B cell (primary cell): ENCODE measurements around the gene RPL36. TPM values are rescaled to one million over a fixed set of nuclear protein-coding genes. Genes with fewer than 3 reads are reported as not detected.

Source experiments
- ATAC-seq: fragments of 200-7000 bp; cut with Tn5 transposase; one replicate; pipeline ENCODE4 v1.10.0; 2021; ENCODE audit warnings: low read depth, mild to moderate bottlenecking, moderate number of reproducible peaks, moderate library complexity
- CTCF ChIA-PET: fragments of 350-600 bp; sonication (Branson Sonifier 250); formaldehyde crosslinking; loops from one replicate; lab custom pipeline; 2021; ENCODE audit warnings: antibody characterized with exemption, inconsistent platforms; lab: Charles Lee
- POLR2A ChIA-PET: fragments of 350-600 bp; sonication (Branson Sonifier 250); formaldehyde crosslinking; loops from one replicate; lab custom pipeline; 2021; ENCODE audit warnings: antibody characterized with exemption; lab: Charles Lee
- DNase-seq: peaks from one replicate; pipeline ENCODE4 v3.0.0; 2013
- H2AFZ ChIP-seq: 2 replicates; pipeline ENCODE4 v1.6.1; 2012; ENCODE audit warnings: mild to moderate bottlenecking, low read depth, low read length; ENCODE audit not compliant: insufficient read depth, poor library complexity, severe bottlenecking
- H3K27ac ChIP-seq, 2 donors: 1 replicate in 1 of 2; 2 replicates in 1 of 2; pipeline ENCODE4 v1.5.1; 2012 to 2013; ENCODE audit warnings: low read length in 2 of 2, mild to moderate bottlenecking in 2 of 2, moderate library complexity in 1 of 2
- H3K27me3 ChIP-seq, 4 experiments: fragments of 200-600 bp in 1 of 4; sonication (generic) in 1 of 4; replicated peaks in 1 of 4; 1 replicate in 2 of 4; 2 replicates in 2 of 4; pipeline versions ENCODE4 v1.6.1 to v1.7.0; 2013 to 2016; ENCODE audit warnings: low read length in 3 of 4, mild to moderate bottlenecking in 2 of 4, mixed read lengths in 1 of 4, moderate library complexity in 1 of 4; ENCODE audit not compliant: insufficient read depth in 4 of 4, control insufficient read depth in 3 of 4; ENCODE audit errors: control extremely low read depth in 1 of 4
- H3K36me3 ChIP-seq, 2 experiments: replicated peaks in 1 of 2; 1 replicate in 1 of 2; 2 replicates in 1 of 2; pipeline versions ENCODE4 v1.6.1 to v1.7.1; 2013; ENCODE audit warnings: low read length in 1 of 2; ENCODE audit not compliant: insufficient read depth in 2 of 2, control insufficient read depth in 1 of 2; ENCODE audit errors: control extremely low read depth in 1 of 2, extremely low read depth in 1 of 2
- H3K4me1 ChIP-seq, 2 donors: fragments of 200-600 bp in 1 of 2; sonication (generic) in 1 of 2; 1 replicate in 1 of 2; 2 replicates in 1 of 2; pipeline versions ENCODE4 v1.5.1 to v1.6.1; 2013 to 2017; ENCODE audit warnings: low read length in 2 of 2; ENCODE audit not compliant: control insufficient read depth in 2 of 2, insufficient read depth in 2 of 2
- H3K4me2 ChIP-seq: replicated peaks from 2 replicates; pipeline ENCODE3; 2012; ENCODE audit warnings: mild to moderate bottlenecking, low read depth, low read length; ENCODE audit not compliant: poor library complexity, severe bottlenecking
- H3K4me3 ChIP-seq, 5 experiments: fragments of 200-600 bp in 1 of 5; sonication (generic) in 1 of 5; 1 replicate in 3 of 5; 2 replicates in 2 of 5; pipeline versions ENCODE4 v1.5.1 to v1.7.0; 2011 to 2016; ENCODE audit warnings: low read length in 4 of 5, mild to moderate bottlenecking in 4 of 5, low read depth in 2 of 5, control low read depth in 1 of 5, moderate library complexity in 1 of 5; ENCODE audit not compliant: insufficient read depth in 1 of 5; ENCODE audit errors: control extremely low read depth in 1 of 5, extremely low read depth in 1 of 5
- H3K79me2 ChIP-seq: fragments of 200-600 bp; sonication (generic); one replicate; pipeline ENCODE4 v1.6.0; 2016; ENCODE audit warnings: low read length; ENCODE audit not compliant: control insufficient read depth, insufficient read depth
- H3K9ac ChIP-seq: fragments of 200-600 bp; sonication (generic); 2 replicates; pipeline ENCODE4 v1.6.1; 2017; ENCODE audit warnings: mild to moderate bottlenecking, low read length, moderate library complexity
- H3K9me3 ChIP-seq, 3 donors: one replicate each; pipeline versions ENCODE4 v1.6.1 to v1.7.1; 2013; ENCODE audit warnings: low read length in 2 of 3; ENCODE audit not compliant: control insufficient read depth in 2 of 3, insufficient read depth in 1 of 3; ENCODE audit errors: control extremely low read depth in 1 of 3
- H4K20me1 ChIP-seq: 2 replicates; pipeline ENCODE4 v1.6.0; 2012; ENCODE audit warnings: mild to moderate bottlenecking, low read length; ENCODE audit not compliant: insufficient read depth, control insufficient read depth, poor library complexity, severe bottlenecking
- H3K27ac Mint-ChIP-seq: one replicate; pipeline ENCODE4 v1.8.0; 2021; ENCODE audit warnings: mixed read lengths
- H3K27me3 Mint-ChIP-seq: one replicate; pipeline ENCODE4 v1.8.0; 2021; ENCODE audit warnings: mixed read lengths
- H3K4me1 Mint-ChIP-seq: one replicate; pipeline ENCODE4 v1.8.0; 2021; ENCODE audit warnings: mixed read lengths
- H3K4me3 Mint-ChIP-seq: one replicate; pipeline ENCODE4 v1.8.0; 2021; ENCODE audit warnings: mixed read lengths
- H3K9me3 Mint-ChIP-seq: one replicate; pipeline ENCODE4 v1.8.0; 2022; ENCODE audit warnings: mixed read lengths; ENCODE audit not compliant: insufficient read depth
- CTCF ChIP-seq: fragments of 200-600 bp; IDR thresholded peaks from one replicate; pipeline ENCODE4 v1.8.0; 2022; ENCODE audit warnings: antibody characterized with exemption, mild to moderate bottlenecking
- EZH2 ChIP-seq: IDR thresholded peaks from 2 replicates; pipeline ENCODE4 v1.6.1; 2012; ENCODE audit warnings: borderline replicate concordance, low read depth, mild to moderate bottlenecking, moderate library complexity, low read length; ENCODE audit not compliant: insufficient read depth, poor library complexity, severe bottlenecking
- WGBS: methylation state at CpG from one replicate; pipeline ENCODE4 v1.1.5; 2013; ENCODE audit warnings: missing lambda C conversion rate; ENCODE audit not compliant: insufficient coverage; 5-methylcytosine and 5-hydroxymethylcytosine counted together
- intact Hi-C: fragments of 100-400 bp; cut with micrococcal nuclease; formaldehyde crosslinking; loops from one replicate; pipeline ENCODE4 v1.10.0; 2022
- polyA plus RNA-seq: library from polyadenylated mRNA; depleted of rRNA; stranded (reverse); fragments of >200 nt; gene quantifications from 2 replicates; pipeline ENCODE4 v1.2.3, GENCODE V29; 2012
- total RNA-seq, 2 donors: library from RNA; stranded (reverse); fragments of 120-200 nt in 1 of 2; gene quantifications; 1 replicate in 1 of 2; 2 replicates in 1 of 2; pipeline versions ENCODE4 v1.2.3 to v1.2.4, GENCODE V29; 2013 to 2022

Gene RPL36
- total and polyA plus RNA-seq, 2 donors (not counting 1 experiment from before 2014, with no cell fraction given) = 899 to 983 TPM

DNA sequence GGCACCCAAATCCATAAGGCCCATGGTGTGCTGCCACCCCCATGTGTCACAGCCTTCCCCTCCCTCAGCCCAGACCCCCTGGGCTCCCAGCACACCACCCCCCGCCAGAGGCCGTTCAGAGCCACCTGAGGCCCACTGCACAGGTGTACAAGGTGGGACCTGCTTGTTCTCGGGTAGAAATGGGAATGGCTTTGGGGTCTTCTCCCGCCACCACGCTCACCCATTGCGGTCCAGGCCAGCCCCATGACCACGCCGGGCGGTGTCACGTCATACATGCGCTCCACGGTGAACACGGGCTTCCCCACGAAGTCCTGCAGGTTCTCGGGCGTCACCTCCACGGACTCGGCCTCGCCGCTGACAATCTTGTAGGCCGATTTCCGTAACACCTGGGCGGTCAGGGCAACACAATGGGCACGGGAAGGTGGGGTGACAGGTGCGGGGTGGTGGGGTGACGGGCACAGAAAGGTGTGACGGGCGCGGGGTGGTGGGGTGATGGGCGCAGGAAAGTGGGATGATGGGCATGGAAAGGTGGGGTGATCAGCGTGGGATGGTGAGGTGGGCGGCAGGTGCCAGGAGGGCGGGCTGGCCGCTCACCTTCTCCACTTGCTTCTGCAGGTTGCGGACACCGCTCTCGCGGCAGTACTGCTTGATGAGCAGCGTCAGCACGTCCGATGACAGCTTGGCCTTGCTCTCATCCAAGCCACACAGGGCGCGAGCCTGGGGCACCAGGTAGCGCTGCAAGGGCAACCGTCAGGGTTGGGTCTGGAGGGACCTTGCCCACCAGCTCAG, 4.3 kb downstream of the RPL36 start:
- no peak overlapping the region for H3K27ac ChIP-seq
- Mint-ChIP-seq H3K9me3 (no peaks in the 10 kb centered on the region), H3K4me3 (no peak overlapping the region), H3K27ac (no peak overlapping the region), H3K4me1 (peaks cover 31% of the 10 kb centered on the region), H3K27me3 (no peaks in the 10 kb centered on the region)
- no peak overlapping the region for H3K4me3 ChIP-seq
- H3K4me2 ChIP-seq = no peak overlapping the region
- no peaks in the 10 kb centered on the region for H3K27me3 ChIP-seq
- no peak for TF ChIP-seq EZH2
- TF ChIP-seq CTCF = no peak
- peaks cover 90% of the 10 kb centered on the region for H4K20me1 ChIP-seq
- ChIA-PET CTCF (interaction anchor here (0.5 kb wide), 1 partner anchor 77 kb away, joined by 3 read pairs; no protein-coding TSS in a partner anchor), POLR2A (no interaction called here)
- ATAC-seq = no peak
- WGBS = 94% methylated on average over 39 of the region's 45 CpGs
- DNase-seq = no peak
- intact Hi-C loops = loop anchor here (5.0 kb wide), 1 partner anchor 972 kb away; the partner anchor contains the start of gene DPP9
- H3K9ac ChIP-seq = no peak overlapping the region
- peaks cover 41% of the 10 kb centered on the region for H3K79me2 ChIP-seq
- H3K9me3 ChIP-seq = no peaks in the 10 kb centered on the region
- H2AFZ ChIP-seq = no peak overlapping the region
- H3K36me3 ChIP-seq = peaks cover 0 to 66% of the 10 kb centered on the region in 2 experiments
- H3K4me1 ChIP-seq = peaks cover 3 to 23% of the 10 kb centered on the region in 2 donors
